ENCODE data around the gene CFAP206.

- TF ChIP-seq EZH2 (IDR thresholded peaks at IDR 0.05; ENCODE audit: insufficient read depth, poor library complexity, severe bottlenecking) (no peak), EZH2phosphoT487 (IDR thresholded peaks at IDR 0.05; ENCODE audit: insufficient read depth, low read depth) (no peak)
These were observed 19.0 kb downstream of the CFAP206 start for GRCh38 chr6:87426789-87427188.

Measured in GM23248 (cell line).